ENCODE data around the gene ZNF592.
A peak's percentile ranks its signal among the peaks of the same experiment; 100 is the strongest.

The ZNF592 gene

GRCh38 chr15:84831613-84832012, 83.2 kb downstream of the ZNF592 start:
- no peak for DNase-seq

GRCh38 chr15:84832448-84833040, 84.2 kb downstream of the ZNF592 start:
- no peak for DNase-seq

DNA sequence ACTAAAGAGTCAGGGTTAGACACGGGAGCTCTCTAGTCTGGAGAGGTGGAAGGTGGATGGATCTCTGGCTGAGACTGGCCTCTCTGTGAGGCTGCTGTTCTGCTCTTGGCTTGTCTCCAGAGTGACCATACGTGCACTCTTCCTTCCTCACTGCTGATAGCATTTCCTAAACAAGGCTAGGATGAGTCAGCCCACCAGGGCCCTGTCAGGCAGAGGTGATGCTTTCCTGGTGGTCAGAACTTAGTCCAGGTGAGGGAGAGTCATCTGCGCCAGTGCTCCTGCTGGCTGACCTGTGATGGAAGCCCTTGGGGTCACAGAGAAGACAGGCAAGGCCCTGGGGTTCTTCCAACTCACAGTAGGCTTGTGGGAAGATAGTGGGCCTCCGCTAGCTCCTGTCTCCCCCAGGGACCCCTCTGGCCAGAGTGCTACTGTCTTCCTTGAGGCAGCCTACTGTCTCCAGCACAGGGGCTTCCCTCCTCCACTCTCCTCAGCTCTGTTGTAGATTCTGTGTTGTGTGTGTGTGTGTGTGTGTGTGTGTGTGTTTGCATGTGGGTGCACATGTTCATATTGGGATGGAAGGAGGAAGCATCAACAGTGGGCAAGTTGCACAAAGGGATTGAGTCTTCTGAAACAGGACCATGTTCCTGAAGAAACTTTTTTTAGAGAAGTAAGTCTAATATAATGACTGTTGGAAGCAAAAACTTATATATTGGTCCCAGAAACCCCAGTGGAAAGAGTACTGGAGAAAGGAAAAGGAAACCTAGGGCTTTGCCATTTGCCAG, 85.2 kb downstream of the ZNF592 start:
- DNase-seq = peak; percentile 49

GRCh38 chr15:84834229-84834955, 86.0 kb downstream of the ZNF592 start:
- DNase-seq = no peak

DNA sequence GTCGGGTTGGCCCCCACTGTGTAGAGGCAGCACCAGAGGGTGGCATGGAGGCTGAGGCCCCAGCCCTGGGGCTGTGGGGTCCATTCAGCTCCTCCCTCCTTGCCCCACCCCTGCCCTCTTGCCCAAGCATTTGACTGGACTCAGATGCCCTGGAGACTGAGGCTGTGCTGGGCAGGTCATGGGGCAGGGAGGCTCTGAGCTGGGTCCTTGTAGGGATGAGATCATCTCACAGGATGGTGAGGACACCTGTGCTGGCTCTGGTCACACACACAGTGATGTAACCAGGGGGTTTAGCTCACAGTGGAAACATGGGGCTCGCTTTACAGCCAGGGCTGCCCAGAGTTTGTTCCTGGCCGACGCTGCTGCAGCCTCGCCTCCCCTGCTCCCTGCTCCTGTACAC, 86.6 kb downstream of the ZNF592 start:
- no peak for DNase-seq

DNA sequence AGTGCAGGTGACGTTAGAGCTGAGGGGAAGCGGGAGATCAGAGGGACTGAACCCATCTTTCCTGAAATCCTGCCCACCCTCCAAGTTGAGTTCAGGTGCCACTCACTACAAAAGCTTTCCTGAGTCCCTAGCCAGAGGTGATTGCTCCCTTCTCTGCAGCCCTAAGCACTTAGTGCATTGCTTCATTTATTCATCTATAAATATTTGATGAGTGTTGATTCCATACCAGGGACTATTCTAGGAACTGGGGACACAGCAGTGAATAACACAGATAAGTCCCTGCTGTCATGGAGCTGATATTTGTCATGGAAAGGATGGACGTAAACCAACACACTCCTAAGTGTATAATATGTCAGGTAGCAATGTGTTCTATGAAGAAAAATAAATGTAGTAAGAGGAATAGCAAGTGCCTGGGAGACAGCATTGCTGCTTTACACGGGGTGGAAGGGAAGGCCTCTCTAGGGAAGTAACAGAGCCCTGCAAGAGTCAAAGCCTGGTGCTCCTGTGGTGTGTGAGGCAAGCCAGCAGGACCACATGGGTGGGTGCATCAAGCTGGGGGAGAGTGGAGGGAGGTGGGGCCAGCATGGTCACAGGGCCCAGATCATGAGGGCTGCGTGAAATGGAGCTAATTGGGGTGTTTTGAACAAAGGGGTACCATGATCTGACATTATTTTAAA, 87.4 kb downstream of the ZNF592 start:
- no peak for DNase-seq

DNA sequence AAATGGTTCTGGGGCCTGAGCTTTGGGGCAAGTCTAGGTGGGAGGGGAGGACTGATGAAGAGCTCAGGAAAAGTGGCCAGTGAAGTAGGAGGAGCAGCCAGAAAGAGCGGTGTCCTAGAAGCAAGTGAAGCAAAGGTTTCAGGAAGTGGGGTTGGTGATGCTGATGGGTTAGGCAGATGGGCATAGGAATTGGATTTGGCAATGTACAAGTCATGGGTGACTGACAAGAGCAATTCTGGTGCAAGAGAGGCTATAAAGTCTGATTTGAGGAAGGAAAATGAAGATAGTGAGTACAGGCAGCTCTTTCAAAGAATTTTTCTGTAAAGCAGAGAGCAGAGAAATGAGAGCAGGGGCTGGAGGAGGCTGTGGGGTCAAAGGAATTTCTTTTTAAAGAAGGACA, 88.5 kb downstream of the ZNF592 start:
- no peak for DNase-seq

GRCh38 chr15:84839714-84840113, 91.3 kb downstream of the ZNF592 start:
- no peak for DNase-seq

GRCh38 chr15:84840255-84840654, 91.9 kb downstream of the ZNF592 start:
- no peak for DNase-seq

DNA sequence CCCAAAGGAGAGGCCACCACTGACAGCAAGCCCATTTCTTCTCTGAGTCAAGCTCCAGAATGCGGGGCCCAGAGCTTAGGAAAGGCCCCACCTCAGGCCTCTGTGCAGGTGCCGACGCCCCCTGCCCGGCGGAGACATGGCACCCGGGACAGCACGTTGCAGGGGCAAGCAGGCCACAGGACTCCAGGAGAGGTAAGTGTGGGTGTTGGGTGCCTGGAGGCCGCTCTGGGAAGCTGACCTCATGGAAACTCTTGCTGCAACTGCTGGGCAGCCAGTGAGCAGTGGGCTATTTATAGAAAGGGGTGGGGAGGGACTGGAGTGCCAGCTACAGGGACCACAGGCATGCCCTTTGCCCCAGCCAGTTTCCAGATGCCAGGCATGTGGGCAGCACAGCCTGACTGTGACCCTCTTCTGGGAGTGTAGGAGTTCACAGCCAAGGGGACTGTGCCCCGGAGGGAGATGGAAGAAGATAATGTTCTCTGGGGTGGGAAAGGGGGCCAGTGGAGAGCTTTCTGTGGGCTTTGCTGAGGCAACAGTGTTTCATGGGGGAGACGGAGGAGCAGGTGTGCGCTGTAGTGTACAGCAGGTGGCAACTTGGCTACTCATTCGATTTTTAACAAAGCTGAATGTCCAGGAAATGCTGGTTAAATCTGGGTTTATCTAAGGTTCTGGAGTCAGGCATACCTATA, 92.5 kb downstream of the ZNF592 start:
- DNase-seq = peak; percentile 31

DNA sequence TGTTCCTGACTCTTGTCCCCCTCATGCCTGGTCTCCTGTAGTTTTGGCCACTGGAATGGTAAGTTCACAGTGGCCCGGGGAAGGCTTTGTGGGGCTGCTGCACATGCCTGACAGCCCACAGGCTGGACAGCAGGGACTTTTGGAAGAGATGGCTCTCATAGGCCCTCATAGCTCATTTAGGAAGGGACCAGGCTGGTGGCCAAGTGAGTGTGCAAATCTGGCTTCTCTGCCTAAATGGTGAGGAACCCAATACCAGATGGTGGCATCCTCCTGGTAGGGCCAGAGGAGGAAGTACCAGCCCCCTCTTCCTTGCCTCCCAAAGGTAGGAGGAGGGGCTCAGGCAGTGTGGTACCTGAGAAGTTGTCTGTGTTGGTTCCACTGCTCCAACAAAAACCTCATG, 94.4 kb downstream of the ZNF592 start:
- DNase-seq = no peak

GRCh38 chr15:84844964-84845363, 96.6 kb downstream of the ZNF592 start:
- no peak for DNase-seq

DNA sequence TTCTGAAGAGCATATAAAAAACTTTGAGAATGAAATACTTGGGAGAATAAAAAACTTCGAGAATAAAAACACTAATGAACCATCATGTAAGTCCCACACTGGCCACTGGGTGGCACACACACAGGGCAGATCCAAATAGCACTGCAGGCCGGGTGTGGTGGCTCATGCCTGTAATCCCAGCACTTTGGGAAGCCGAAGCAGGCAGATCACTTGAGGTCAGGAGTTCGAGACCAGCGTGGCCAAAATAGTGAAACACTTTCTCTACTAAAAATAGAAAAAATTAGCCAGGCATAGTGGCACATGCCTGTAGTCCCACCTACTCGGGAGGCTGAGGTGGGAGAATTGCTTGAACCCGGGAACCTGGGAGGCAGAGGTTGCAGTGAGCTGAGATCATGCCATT, 97.2 kb downstream of the ZNF592 start:
- peak; percentile 73 for DNase-seq

DNA sequence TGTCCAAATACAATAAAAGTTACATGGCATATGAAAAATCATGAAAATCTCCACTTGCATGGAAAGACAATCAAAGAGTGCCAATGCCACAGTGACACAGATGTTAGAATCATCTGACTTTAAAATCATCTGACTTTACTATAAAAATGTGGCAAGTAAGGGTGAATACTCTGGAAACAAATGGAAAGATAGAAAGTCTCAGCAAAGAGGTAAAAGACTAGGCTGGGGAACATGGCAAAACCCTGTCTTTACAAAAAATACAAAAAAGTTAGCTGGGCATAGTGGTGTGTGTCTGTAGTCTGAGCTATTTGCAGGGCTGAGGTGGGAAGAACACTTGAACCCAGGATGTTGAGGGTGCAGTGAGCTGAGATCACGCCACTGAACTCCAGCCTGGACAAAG, 97.9 kb downstream of the ZNF592 start:
- DNase-seq = no peak

DNA sequence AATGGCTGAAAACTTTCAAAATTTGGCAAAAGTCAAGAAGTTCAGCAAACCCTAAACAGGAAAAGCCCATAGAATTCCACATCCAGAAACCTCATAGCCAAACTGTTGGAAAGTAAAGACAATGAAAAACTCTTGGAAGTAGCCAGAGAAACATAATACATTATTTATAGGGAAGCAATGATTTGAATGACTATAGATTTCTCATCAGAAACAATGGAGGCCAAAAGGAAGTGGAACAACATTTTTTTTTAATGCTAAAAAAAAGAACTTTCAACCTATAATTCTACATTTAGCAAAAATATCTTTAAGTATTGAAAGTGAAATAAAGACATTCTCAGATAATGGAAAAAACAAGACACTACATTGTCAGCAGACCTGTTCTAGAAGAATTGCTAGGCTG, 99.0 kb downstream of the ZNF592 start:
- DNase-seq = no peak

DNA sequence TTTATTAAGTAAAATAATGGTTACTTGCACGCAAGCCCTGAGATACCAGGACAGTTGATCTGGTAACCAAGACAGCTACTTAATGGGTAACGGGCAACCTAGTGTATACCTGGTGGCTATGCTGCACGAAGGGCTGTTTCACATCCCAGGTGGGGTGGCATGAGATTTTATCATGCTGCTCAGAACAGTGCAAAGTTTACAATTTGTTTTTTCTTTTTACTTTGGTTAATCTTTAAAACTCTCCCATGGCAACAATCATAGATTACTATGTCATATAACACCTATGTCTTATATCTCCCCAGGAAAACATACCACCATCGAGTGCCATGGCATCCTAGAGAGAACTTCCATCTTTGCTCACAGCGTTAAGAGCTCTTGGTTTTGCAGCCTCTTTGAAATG, 103.8 kb downstream of the ZNF592 start:
- no peak for DNase-seq

GRCh38 chr15:84855136-84855535, 106.7 kb downstream of the ZNF592 start:
- no peak for DNase-seq

DNA sequence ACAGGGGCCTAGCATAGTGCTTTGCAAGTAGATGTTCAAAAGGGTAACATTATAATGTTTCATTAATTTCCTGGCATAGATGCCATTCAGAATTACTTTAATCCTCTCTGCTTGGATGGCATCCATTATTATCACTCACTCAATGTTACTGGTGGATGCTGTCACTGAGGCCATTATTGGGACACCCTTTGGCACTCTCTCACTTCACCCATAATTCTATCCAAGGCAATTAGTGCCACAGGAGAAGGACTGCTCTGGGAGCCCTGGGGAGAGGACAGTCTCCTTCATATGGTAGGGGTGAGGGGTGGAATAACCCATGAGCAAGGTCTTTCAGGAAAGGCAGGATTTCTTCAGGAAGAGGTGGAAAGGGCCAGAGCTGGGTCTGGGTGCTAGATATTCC, 107.4 kb downstream of the ZNF592 start:
- DNase-seq = no peak

Data from EL (cell line).